ENCODE measurements around the gene BPIFB6. TPM values are rescaled to one million over a fixed set of nuclear protein-coding genes. Genes with fewer than 3 reads are reported as not detected.

BPIFB6 gene
- total and polyA plus RNA-seq, 7 donors, result not detected

- intact Hi-C loops (cut with DNase I), result no loop called here
- WGBS, 2 donors, result 78 to 84% methylated on average over 14 of the region's 14 CpGs
- H3K4me1 ChIP-seq, result no peaks in the 10 kb centered on the region
Observed at GRCh38 chr20:33086052-33086722, 54.7 kb downstream of the BPIFB6 start.

DNA sequence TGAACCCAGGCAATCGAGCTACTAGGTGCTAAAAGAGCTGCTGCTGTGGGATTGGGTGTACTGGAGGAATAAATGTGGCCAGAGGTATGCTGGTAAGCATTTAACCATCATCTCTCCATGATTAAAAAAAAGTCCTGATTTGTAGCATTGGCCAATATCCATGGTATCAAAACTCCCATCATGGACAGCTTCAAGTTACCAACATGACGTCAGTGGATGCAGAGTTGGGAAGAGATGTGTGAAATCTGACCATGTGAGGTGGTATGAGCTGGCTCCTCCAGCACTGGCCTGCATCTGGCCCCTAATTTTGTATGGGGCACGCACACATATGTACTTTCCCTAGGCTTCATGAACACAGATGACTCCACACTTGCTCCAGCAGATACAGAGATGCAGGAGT, 59.7 kb downstream of the BPIFB6 start:
- TF ChIP-seq, protein P1, sequence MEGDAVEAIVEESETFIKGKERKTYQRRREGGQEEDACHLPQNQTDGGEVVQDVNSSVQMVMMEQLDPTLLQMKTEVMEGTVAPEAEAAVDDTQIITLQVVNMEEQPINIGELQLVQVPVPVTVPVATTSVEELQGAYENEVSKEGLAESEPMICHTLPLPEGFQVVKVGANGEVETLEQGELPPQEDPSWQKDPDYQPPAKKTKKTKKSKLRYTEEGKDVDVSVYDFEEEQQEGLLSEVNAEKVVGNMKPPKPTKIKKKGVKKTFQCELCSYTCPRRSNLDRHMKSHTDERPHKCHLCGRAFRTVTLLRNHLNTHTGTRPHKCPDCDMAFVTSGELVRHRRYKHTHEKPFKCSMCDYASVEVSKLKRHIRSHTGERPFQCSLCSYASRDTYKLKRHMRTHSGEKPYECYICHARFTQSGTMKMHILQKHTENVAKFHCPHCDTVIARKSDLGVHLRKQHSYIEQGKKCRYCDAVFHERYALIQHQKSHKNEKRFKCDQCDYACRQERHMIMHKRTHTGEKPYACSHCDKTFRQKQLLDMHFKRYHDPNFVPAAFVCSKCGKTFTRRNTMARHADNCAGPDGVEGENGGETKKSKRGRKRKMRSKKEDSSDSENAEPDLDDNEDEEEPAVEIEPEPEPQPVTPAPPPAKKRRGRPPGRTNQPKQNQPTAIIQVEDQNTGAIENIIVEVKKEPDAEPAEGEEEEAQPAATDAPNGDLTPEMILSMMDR (IDR thresholded peaks at IDR 0.05), result no peak
- TF ChIP-seq EP300 (IDR thresholded peaks at IDR 0.05) (no peak), POLR2AphosphoS5 (IDR thresholded peaks at IDR 0.05) (no peak), POLR2A (IDR thresholded peaks at IDR 0.05) (no peak)

More at GRCh38 chr20:33086052-33086722, 54.7 kb downstream of the BPIFB6 start:
- Histone ChIP-seq H3K4me3 (no peak overlapping the region), H3K9me3 (no peaks in the 10 kb centered on the region), H3K36me3 (no peaks in the 10 kb centered on the region), H3K27me3 (peaks cover 0 to 6% (median 3%) of the 10 kb centered on the region in 3 donors), H3K27ac (no peak overlapping the region)
- TF ChIP-seq POLR2AphosphoS5 (IDR thresholded peaks at IDR 0.05) (no peak), EP300 (IDR thresholded peaks at IDR 0.05) (no peak), POLR2A (IDR thresholded peaks at IDR 0.05) (no peak)
- TF ChIP-seq, protein P1 (IDR thresholded peaks at IDR 0.05), result no peak
- no peak for DNase-seq

GRCh38 chr20:33091693-33092092, 60.2 kb downstream of the BPIFB6 start:
- 86 to 89% methylated on average over 3 of the region's 3 CpGs for WGBS, 2 donors
- intact Hi-C loops (cut with DNase I), result loop anchor here (10.0 kb wide), 1 partner anchor 187 kb away; no protein-coding TSS in a partner anchor

More for the DNA sequence above, 59.7 kb downstream of the BPIFB6 start:
- no peaks in the 10 kb centered on the region for H3K9me3 ChIP-seq
- intact Hi-C loops (cut with DNase I), result loop anchor here (10.0 kb wide), 1 partner anchor 186 kb away; no protein-coding TSS in a partner anchor
- H3K36me3 ChIP-seq, result no peaks in the 10 kb centered on the region
- no peaks in the 10 kb centered on the region for H3K27me3 ChIP-seq
- H3K4me1 ChIP-seq, result no peaks in the 10 kb centered on the region
- no peak for DNase-seq
- 54 to 76% methylated on average over 3 of the region's 3 CpGs for WGBS, 2 donors
- no peak overlapping the region for H3K27ac ChIP-seq
- no peak overlapping the region for H3K4me3 ChIP-seq

GRCh38 chr20:33092361-33092760, 60.9 kb downstream of the BPIFB6 start:
- Histone ChIP-seq H3K27me3 (no peaks in the 10 kb centered on the region), H3K4me1 (no peaks in the 10 kb centered on the region), H3K9me3 (no peaks in the 10 kb centered on the region), H3K27ac (no peak overlapping the region), H3K36me3 (no peaks in the 10 kb centered on the region), H3K4me3 (no peak overlapping the region)
- 87 to 89% methylated on average over 3 of the region's 3 CpGs for WGBS, 2 donors
- intact Hi-C loops (cut with DNase I), result loop anchor here (10.0 kb wide), 1 partner anchor 188 kb away; no protein-coding TSS in a partner anchor
- DNase-seq, result no peak
- TF ChIP-seq POLR2AphosphoS5 (IDR thresholded peaks at IDR 0.05) (no peak), POLR2A (IDR thresholded peaks at IDR 0.05) (no peak), EP300 (IDR thresholded peaks at IDR 0.05) (no peak)
- TF ChIP-seq, protein P1 (IDR thresholded peaks at IDR 0.05), result no peak

More at GRCh38 chr20:33091693-33092092, 60.2 kb downstream of the BPIFB6 start:
- TF ChIP-seq EP300 (IDR thresholded peaks at IDR 0.05) (no peak), POLR2A (IDR thresholded peaks at IDR 0.05) (no peak), POLR2AphosphoS5 (IDR thresholded peaks at IDR 0.05) (no peak)
- TF ChIP-seq, protein P1 (IDR thresholded peaks at IDR 0.05), result no peak
- no peak for DNase-seq
- Histone ChIP-seq H3K27me3 (no peaks in the 10 kb centered on the region), H3K4me1 (no peaks in the 10 kb centered on the region), H3K9me3 (no peaks in the 10 kb centered on the region), H3K36me3 (no peaks in the 10 kb centered on the region), H3K27ac (no peak overlapping the region), H3K4me3 (no peak overlapping the region)

All from sigmoid colon (tissue), 7 donors.